Adrenal gland (tissue), 5 donors: ENCODE results near the gene PSMC4.

ENCODE experiments used
- POLR2A ChIP-seq, 2 donors: fragments of 450-650 bp; IDR thresholded peaks; one replicate each; pipeline ENCODE4 v1.6.1; 2017; ENCODE audit warnings: antibody characterized with exemption in 2 of 2, mild to moderate bottlenecking in 2 of 2, moderate library complexity in 1 of 2
- TF ChIP-seq, protein P1 (sequence below), 6 experiments: fragments of 450-650 bp in 4 of 6; fragments of 200-600 bp in 2 of 6; sonication (generic) in 1 of 6; IDR thresholded peaks; 1 replicate in 5 of 6; 2 replicates in 1 of 6; pipeline versions ENCODE4 v1.5.1 to v1.8.0; 2016 to 2021; ENCODE audit warnings: antibody characterized with exemption in 6 of 6, mild to moderate bottlenecking in 2 of 6, moderate library complexity in 1 of 6
- donor health status: DM: no; HTN: no; CAD: no.

DNA sequence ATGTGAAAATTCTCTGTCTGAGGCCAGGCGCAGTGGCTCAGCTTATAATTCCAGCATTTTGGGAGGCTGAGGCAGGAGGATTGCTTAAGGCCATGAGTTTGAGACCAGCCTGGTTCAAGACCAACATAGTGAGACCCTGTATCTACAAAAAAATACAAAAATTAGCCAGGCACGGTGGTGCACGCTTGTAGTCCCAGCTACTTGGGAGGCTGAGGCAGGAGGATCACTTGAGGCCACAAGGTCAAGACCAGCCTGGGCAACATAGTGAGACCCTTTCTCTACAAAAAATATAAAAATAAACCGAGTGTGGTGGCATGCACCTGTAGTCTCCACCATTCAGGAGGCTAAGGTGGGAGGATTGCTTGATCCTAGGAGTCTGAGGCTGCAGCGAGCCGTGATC is 34.3 kb upstream of the PSMC4 start:
- TF ChIP-seq, protein P1, sequence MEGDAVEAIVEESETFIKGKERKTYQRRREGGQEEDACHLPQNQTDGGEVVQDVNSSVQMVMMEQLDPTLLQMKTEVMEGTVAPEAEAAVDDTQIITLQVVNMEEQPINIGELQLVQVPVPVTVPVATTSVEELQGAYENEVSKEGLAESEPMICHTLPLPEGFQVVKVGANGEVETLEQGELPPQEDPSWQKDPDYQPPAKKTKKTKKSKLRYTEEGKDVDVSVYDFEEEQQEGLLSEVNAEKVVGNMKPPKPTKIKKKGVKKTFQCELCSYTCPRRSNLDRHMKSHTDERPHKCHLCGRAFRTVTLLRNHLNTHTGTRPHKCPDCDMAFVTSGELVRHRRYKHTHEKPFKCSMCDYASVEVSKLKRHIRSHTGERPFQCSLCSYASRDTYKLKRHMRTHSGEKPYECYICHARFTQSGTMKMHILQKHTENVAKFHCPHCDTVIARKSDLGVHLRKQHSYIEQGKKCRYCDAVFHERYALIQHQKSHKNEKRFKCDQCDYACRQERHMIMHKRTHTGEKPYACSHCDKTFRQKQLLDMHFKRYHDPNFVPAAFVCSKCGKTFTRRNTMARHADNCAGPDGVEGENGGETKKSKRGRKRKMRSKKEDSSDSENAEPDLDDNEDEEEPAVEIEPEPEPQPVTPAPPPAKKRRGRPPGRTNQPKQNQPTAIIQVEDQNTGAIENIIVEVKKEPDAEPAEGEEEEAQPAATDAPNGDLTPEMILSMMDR (IDR thresholded peaks at IDR 0.05), result no peak
- TF ChIP-seq POLR2A (IDR thresholded peaks at IDR 0.05), result no peak
